DMS 273 treated with DMSO at 0.1 percent for 48 hours (cell line): ENCODE results near the gene TAL1.

ENCODE experiments used
- DNase-seq: peaks from one replicate; lab custom pipeline; 2025; lab: John Stamatoyannopoulos, UW

Gene TAL1

GRCh38 chr1:47175227-47175934, 56.6 kb downstream of the TAL1 start:
- DNase-seq: no peak

- DNase-seq: no peak
Measured at GRCh38 chr1:47174656-47175020, 57.4 kb downstream of the TAL1 start.

- no peak for DNase-seq
Measured at GRCh38 chr1:47172782-47173181, 59.2 kb downstream of the TAL1 start.
